Aorta (tissue), 5 donors: ENCODE measurements around the gene MYO3A. TPM values are rescaled to one million over a fixed set of nuclear protein-coding genes. Genes with fewer than 3 reads are reported as not detected.

Experiments used
- ATAC-seq: fragments of 200-7000 bp; cut with Tn5 transposase; one replicate; pipeline ENCODE4 v1.9.1; 2022; ENCODE audit warnings: moderate library complexity; ENCODE audit not compliant: low FRiP score
- DNase-seq, 2 donors: peaks; one replicate each; pipeline ENCODE4 v3.0.0-alpha.2; 2020
- H3K27ac ChIP-seq, 2 donors: one replicate each; pipeline ENCODE4 v1.5.1; 2013; ENCODE audit warnings: low read length in 2 of 2, mild to moderate bottlenecking in 2 of 2, moderate library complexity in 2 of 2, control low read depth in 1 of 2, inconsistent platforms in 1 of 2, low read depth in 1 of 2
- H3K27me3 ChIP-seq, 2 donors: one replicate each; pipeline ENCODE4 v1.6.1; 2013; ENCODE audit warnings: control low read depth in 1 of 2, low read length in 1 of 2, mild to moderate bottlenecking in 1 of 2, moderate library complexity in 1 of 2; ENCODE audit not compliant: insufficient read depth in 2 of 2, control insufficient read depth in 1 of 2
- H3K36me3 ChIP-seq, 2 donors: one replicate each; pipeline ENCODE4 v1.6.1; 2013; ENCODE audit warnings: control low read depth in 1 of 2, low read length in 1 of 2, mild to moderate bottlenecking in 1 of 2; ENCODE audit not compliant: insufficient read depth in 2 of 2, control insufficient read depth in 1 of 2
- H3K4me1 ChIP-seq, 2 donors: one replicate each; pipeline ENCODE4 v1.6.1; 2013; ENCODE audit warnings: low read length in 2 of 2, control low read depth in 1 of 2, mild to moderate bottlenecking in 1 of 2, moderate library complexity in 1 of 2; ENCODE audit not compliant: insufficient read depth in 2 of 2, control insufficient read depth in 1 of 2
- H3K4me3 ChIP-seq, 2 donors: one replicate each; pipeline ENCODE4 v1.5.1; 2013; ENCODE audit warnings: low read length in 2 of 2, control low read depth in 1 of 2, mild to moderate bottlenecking in 1 of 2
- H3K9me3 ChIP-seq: one replicate; pipeline ENCODE4 v1.6.1; 2013; ENCODE audit warnings: mild to moderate bottlenecking, low read length; ENCODE audit not compliant: control insufficient read depth
- WGBS, 2 donors: extraction: QIAGEN DNeasy Blood & Tissue Kit; methylation state at CpG; one replicate each; pipeline ENCODE4 v1.1.7; 2013; 5-methylcytosine and 5-hydroxymethylcytosine counted together
- intact Hi-C, 2 donors: fragments of 100-400 bp; cut with DNase I; formaldehyde crosslinking; loops; one replicate each; pipeline versions ENCODE4 v1.14.2 to v1.15.0; 2022
- polyA plus RNA-seq, 2 donors: library from polyadenylated mRNA; stranded (reverse); fragments of 200-250 nt; gene quantifications; one replicate each; pipeline ENCODE4 v1.2.3, GENCODE V29; 2013
- total RNA-seq, 2 donors: library from RNA; stranded (reverse); fragmentation: NEBNext Ultra II Directional; extraction: Animal tissue kit (Norgen Biotek cat#: 25700); gene quantifications; one replicate each; pipeline ENCODE4 v1.2.1, GENCODE V29; 2021
- donor health status: healthy with polysubstance abuse.
- donor health status: Bipolar disorder and iron deficiency.
- donor health status: DM: no; HTN: no; CAD: no.
- donor health status: DM: no; HTN: no; CAD: no.
- donor health status: DM: yes; HTN: yes; CAD: no.

The MYO3A gene
- total and polyA plus RNA-seq, 4 donors = 0.84 to 5.9 (median 3.5) TPM; not detected in 1

GRCh38 chr10:26198119-26198518 lies 264.1 kb downstream of the MYO3A start:
- H3K27me3 ChIP-seq = no peaks in the 10 kb centered on the region
- no peaks in the 10 kb centered on the region for H3K9me3 ChIP-seq
- H3K27ac ChIP-seq = no peak overlapping the region
- no peak for DNase-seq
- ATAC-seq = no peak
- intact Hi-C loops = no loop called here
- H3K36me3 ChIP-seq = no peaks in the 10 kb centered on the region
- no peak overlapping the region for H3K4me3 ChIP-seq
- 79 to 80% methylated on average over 9 of the region's 9 CpGs for WGBS, 2 donors
- no peaks in the 10 kb centered on the region for H3K4me1 ChIP-seq

GRCh38 chr10:26199841-26200240 lies 265.8 kb downstream of the MYO3A start:
- DNase-seq = no peak
- 51 to 67% methylated on average over 4 of the region's 4 CpGs for WGBS, 2 donors
- H3K4me1 ChIP-seq = no peaks in the 10 kb centered on the region
- no peak overlapping the region for H3K4me3 ChIP-seq
- no peaks in the 10 kb centered on the region for H3K36me3 ChIP-seq
- no peak overlapping the region for H3K27ac ChIP-seq
- H3K27me3 ChIP-seq = no peaks in the 10 kb centered on the region
- no peaks in the 10 kb centered on the region for H3K9me3 ChIP-seq
- intact Hi-C loops = no loop called here
- ATAC-seq = no peak

- peaks cover 0 to 5% of the 10 kb centered on the region in 2 donors for H3K27me3 ChIP-seq
- intact Hi-C loops = no loop called here
- ATAC-seq = no peak
- no peaks in the 10 kb centered on the region for H3K4me1 ChIP-seq
- no peak for DNase-seq
- no peaks in the 10 kb centered on the region for H3K36me3 ChIP-seq
- H3K9me3 ChIP-seq = no peaks in the 10 kb centered on the region
- H3K27ac ChIP-seq = no peak overlapping the region
- H3K4me3 ChIP-seq = no peak overlapping the region
- 55 to 59% methylated on average over 2 of the region's 2 CpGs for WGBS, 2 donors
Measured at GRCh38 chr10:26205223-26205622, 271.2 kb downstream of the MYO3A start.

GRCh38 chr10:26211781-26212444 lies 277.9 kb downstream of the MYO3A start:
- Histone ChIP-seq H3K4me1 (no peaks in the 10 kb centered on the region), H3K4me3 (no peak overlapping the region), H3K27me3 (peaks cover 2 to 5% of the 10 kb centered on the region in 2 donors), H3K36me3 (no peaks in the 10 kb centered on the region), H3K27ac (no peak overlapping the region), H3K9me3 (no peaks in the 10 kb centered on the region)
- ATAC-seq = no peak
- DNase-seq = no peak
- intact Hi-C loops = no loop called here
- WGBS, 2 donors = 3 to 6% methylated on average over 35 to 37 of the region's 37 CpGs

- no peak overlapping the region for H3K27ac ChIP-seq
- H3K4me3 ChIP-seq = no peak overlapping the region
- no peaks in the 10 kb centered on the region for H3K9me3 ChIP-seq
- H3K36me3 ChIP-seq = no peaks in the 10 kb centered on the region
- peaks cover 2 to 5% of the 10 kb centered on the region in 2 donors for H3K27me3 ChIP-seq
- DNase-seq (no peak), ATAC-seq (no peak)
- intact Hi-C loops = no loop called here
- H3K4me1 ChIP-seq = no peaks in the 10 kb centered on the region
- 4 to 7% methylated on average over 12 of the region's 12 CpGs for WGBS, 2 donors
Measured at GRCh38 chr10:26212511-26212910, 278.5 kb downstream of the MYO3A start.

GRCh38 chr10:26213157-26213800 lies 279.2 kb downstream of the MYO3A start:
- intact Hi-C loops = no loop called here

GRCh38 chr10:26214004-26214403 lies 280.0 kb downstream of the MYO3A start:
- DNase-seq = no peak
- WGBS, 2 donors = 4 to 8% methylated on average over 7 of the region's 7 CpGs
- H3K4me3 ChIP-seq = no peak overlapping the region
- H3K27ac ChIP-seq = no peak overlapping the region
- H3K27me3 ChIP-seq = peaks cover under 1 to 2% of the 10 kb centered on the region in 2 donors
- intact Hi-C loops = no loop called here
- H3K4me1 ChIP-seq = no peaks in the 10 kb centered on the region
- no peak for ATAC-seq
- H3K9me3 ChIP-seq = no peaks in the 10 kb centered on the region
- H3K36me3 ChIP-seq = no peaks in the 10 kb centered on the region

More at GRCh38 chr10:26213157-26213800, 279.2 kb downstream of the MYO3A start:
- Histone ChIP-seq H3K4me3 (no peak overlapping the region), H3K4me1 (no peaks in the 10 kb centered on the region), H3K36me3 (no peaks in the 10 kb centered on the region), H3K27ac (no peak overlapping the region), H3K27me3 (peaks cover 2 to 5% of the 10 kb centered on the region in 2 donors), H3K9me3 (no peaks in the 10 kb centered on the region)
- DNase-seq (no peak), ATAC-seq (no peak)
- 13 to 14% methylated on average over 11 of the region's 11 CpGs for whole genome bisulfite sequencing, 2 donors

- DNase-seq (no peak), ATAC-seq (no peak)
- no peaks in the 10 kb centered on the region for H3K4me1 ChIP-seq
- intact Hi-C loops = no loop called here
- H3K9me3 ChIP-seq = no peaks in the 10 kb centered on the region
- no peak overlapping the region for H3K4me3 ChIP-seq
- 4 to 6% methylated on average over 34 of the region's 34 CpGs for WGBS, 2 donors
- H3K36me3 ChIP-seq = no peaks in the 10 kb centered on the region
- H3K27ac ChIP-seq = no peak overlapping the region
- H3K27me3 ChIP-seq = peaks cover 0 to 5% of the 10 kb centered on the region in 2 donors
Measured at GRCh38 chr10:26214551-26215395, 280.7 kb downstream of the MYO3A start.
